HCT116 (cell line): Measurements from ENCODE around the gene B3GNT2. TPM values are rescaled to one million over a fixed set of nuclear protein-coding genes. Genes with fewer than 3 reads are reported as not detected.

Experiments used
- ATAC-seq: fragments of 200-7000 bp; cut with Tn5 transposase; 2 replicates; pipeline ENCODE4 v1.9.1; 2020; ENCODE audit warnings: mild to moderate bottlenecking, moderate library complexity
- BruUV-seq: library from RNA; stranded (reverse); fragments of 400-500 nt; replicated peaks from 2 replicates; lab custom pipeline; 2021; lab: Mats Ljungman, UMichigan
- CTCF ChIA-PET: fragments of 300-600 bp; sonication (Branson Sonifier 250); formaldehyde crosslinking; loops from one replicate; lab custom pipeline; 2021; ENCODE audit warnings: antibody characterized with exemption; lab: Charles Lee
- POLR2A ChIA-PET: fragments of 300-600, 350-600 bp; sonication (Branson Sonifier 250); formaldehyde crosslinking; loops from one replicate; lab custom pipeline; 2021; ENCODE audit warnings: antibody characterized with exemption; lab: Charles Lee
- RAD21 ChIA-PET, 2 experiments: fragments of 300-600 bp; sonication (Branson Sonifier 250); formaldehyde crosslinking; loops; one replicate each; lab custom pipeline; 2023; ENCODE audit warnings: low total read pairs in 2 of 2; ENCODE audit not compliant: uncharacterized antibody in 2 of 2, unreplicated experiment in 2 of 2, low non-redundant PET in 1 of 2; lab: Charles Lee
- DNase-seq: peaks from one replicate; pipeline ENCODE4 v3.0.0-alpha.2; 2010; ENCODE audit warnings: low read depth, low spot score
- H2AFZ ChIP-seq: fragments of 200-600 bp; shearing (Covaris generic), sonication (generic); 2 replicates; pipeline ENCODE4 v1.6.1; 2017; ENCODE audit warnings: low read depth, mixed run types, mixed read lengths, antibody characterized with exemption, low read length; ENCODE audit not compliant: poor library complexity, severe bottlenecking
- H3K27ac ChIP-seq: 2 replicates; pipeline ENCODE4 v1.5.1; 2012; ENCODE audit warnings: low read depth, low read length
- H3K27me3 ChIP-seq: fragments of 200-600 bp; sonication (generic); 2 replicates; pipeline ENCODE4 v1.6.1; 2016; ENCODE audit warnings: mixed run types, low read length, mixed read lengths; ENCODE audit not compliant: insufficient read depth
- H3K36me3 ChIP-seq, 2 experiments: fragments of 200-500 bp in 1 of 2; fragments of 200-600 bp in 1 of 2; sonication (Bioruptor generic) in 1 of 2; sonication (generic) in 1 of 2; 2 replicates each; pipeline versions ENCODE4 v1.5.1 to v1.6.1; 2014 to 2016; ENCODE audit warnings: low read length in 2 of 2, inconsistent platforms in 1 of 2, mixed read lengths in 1 of 2, mixed run types in 1 of 2; ENCODE audit not compliant: insufficient read depth in 2 of 2, control insufficient read depth in 1 of 2
- H3K4me1 ChIP-seq, 2 experiments: fragments of 200-600 bp in 1 of 2; sonication (generic) in 1 of 2; 2 replicates each; pipeline versions ENCODE4 v1.5.1 to v1.6.1; 2012 to 2017; ENCODE audit warnings: low read length in 2 of 2, inconsistent platforms in 1 of 2, mild to moderate bottlenecking in 1 of 2, mixed read lengths in 1 of 2, mixed run types in 1 of 2, moderate library complexity in 1 of 2; ENCODE audit not compliant: insufficient read depth in 2 of 2, control insufficient read depth in 1 of 2
- H3K4me2 ChIP-seq: fragments of 200-600 bp; sonication (generic); 2 replicates; pipeline ENCODE4 v1.6.1; 2017; ENCODE audit warnings: mixed run types, low read length, mixed read lengths
- H3K4me3 ChIP-seq, 2 experiments: fragments of 200-600 bp in 1 of 2; sonication (generic) in 1 of 2; replicated peaks in 1 of 2; 2 replicates each; pipeline ENCODE4 v1.5.1; 2011 to 2016; ENCODE audit warnings: low read length in 2 of 2, control low read depth in 1 of 2, low read depth in 1 of 2, mild to moderate bottlenecking in 1 of 2, mixed read lengths in 1 of 2, mixed run types in 1 of 2
- H3K79me2 ChIP-seq: fragments of 200-600 bp; sonication (generic); 2 replicates; pipeline ENCODE4 v1.6.1; 2017; ENCODE audit warnings: mild to moderate bottlenecking, mixed run types, low read length, moderate library complexity, mixed read lengths; ENCODE audit not compliant: insufficient read depth
- H3K9ac ChIP-seq: fragments of 200-600 bp; sonication (generic); 2 replicates; pipeline ENCODE4 v1.6.1; 2016; ENCODE audit warnings: low read length, mixed read lengths
- H3K9me2 ChIP-seq: fragments of 200-600 bp; sonication (generic), shearing (Covaris generic); 2 replicates; pipeline ENCODE4 v1.6.1; 2017; ENCODE audit warnings: mixed run types, mild to moderate bottlenecking, moderate library complexity; ENCODE audit not compliant: insufficient read depth
- H3K9me3 ChIP-seq, 2 experiments: fragments of 200-500 bp in 1 of 2; fragments of 200-600 bp in 1 of 2; sonication (Bioruptor generic) in 1 of 2; sonication (generic) in 1 of 2; 2 replicates each; pipeline ENCODE4 v1.6.1; 2014 to 2017; ENCODE audit warnings: low read length in 2 of 2, mixed read lengths in 2 of 2, inconsistent platforms in 1 of 2, low read depth in 1 of 2, mild to moderate bottlenecking in 1 of 2, mixed run types in 1 of 2, moderate library complexity in 1 of 2; ENCODE audit not compliant: control insufficient read depth in 1 of 2, insufficient read depth in 1 of 2
- H4K20me1 ChIP-seq: fragments of 200-600 bp; sonication (generic), shearing (Covaris generic); 2 replicates; pipeline ENCODE4 v1.6.1; 2017; ENCODE audit warnings: mixed run types, mild to moderate bottlenecking, moderate library complexity; ENCODE audit not compliant: insufficient read depth
- EZH2 ChIP-seq: fragments of 200-600 bp; sonication (generic); IDR thresholded peaks from 2 replicates; pipeline ENCODE4 v1.6.1; 2017; ENCODE audit warnings: antibody characterized with exemption, mixed run types
- FOSL1 ChIP-seq: IDR thresholded peaks from 2 replicates; pipeline ENCODE4 v1.6.1; 2012; ENCODE audit warnings: low read depth
- POLR2A ChIP-seq: IDR thresholded peaks from 2 replicates; pipeline ENCODE4 v1.7.0; 2011; ENCODE audit warnings: borderline replicate concordance; ENCODE audit not compliant: insufficient read depth, insufficient read length; ENCODE audit errors: extremely low read depth
- SRF ChIP-seq: IDR thresholded peaks from 2 replicates; pipeline ENCODE4 v1.6.1; 2012; ENCODE audit warnings: low read depth
- TCF7L2 ChIP-seq: IDR thresholded peaks from 2 replicates; pipeline ENCODE4 v1.7.0; 2011; ENCODE audit warnings: borderline replicate concordance, inconsistent platforms; ENCODE audit not compliant: insufficient read depth, insufficient read length; ENCODE audit errors: extremely low read depth
- YY1 ChIP-seq: IDR thresholded peaks from 2 replicates; pipeline ENCODE4 v1.6.1; 2011; ENCODE audit warnings: low read length, low read depth, moderate library complexity, mild to moderate bottlenecking; ENCODE audit not compliant: insufficient replicate concordance; ENCODE audit errors: extremely low read depth
- intact Hi-C: fragments of 100-400 bp; cut with micrococcal nuclease; formaldehyde crosslinking; loops from 2 replicates; pipeline ENCODE4 v1.10.0; 2022
- total RNA-seq: library from RNA; stranded (reverse); gene quantifications from one replicate; pipeline ENCODE4 v1.2.1, GENCODE V29; 2021; ENCODE audit not compliant: unreplicated experiment
- TF ChIP-seq, protein P1 (sequence below): IDR thresholded peaks from 2 replicates; pipeline ENCODE4 v1.6.1; 2012
- TF ChIP-seq, protein P2 (sequence below): IDR thresholded peaks from 2 replicates; pipeline ENCODE4 v1.6.1; 2012; ENCODE audit warnings: low read depth
- TF ChIP-seq, protein P3 (sequence below): IDR thresholded peaks from 2 replicates; pipeline ENCODE4 v1.6.1; 2011; ENCODE audit warnings: mild to moderate bottlenecking, low read length, moderate library complexity; ENCODE audit not compliant: insufficient replicate concordance; ENCODE audit errors: extremely low read depth

B3GNT2 gene
- total RNA-seq, 1 experiment from 2014 or later, result 21.5 TPM

DNA sequence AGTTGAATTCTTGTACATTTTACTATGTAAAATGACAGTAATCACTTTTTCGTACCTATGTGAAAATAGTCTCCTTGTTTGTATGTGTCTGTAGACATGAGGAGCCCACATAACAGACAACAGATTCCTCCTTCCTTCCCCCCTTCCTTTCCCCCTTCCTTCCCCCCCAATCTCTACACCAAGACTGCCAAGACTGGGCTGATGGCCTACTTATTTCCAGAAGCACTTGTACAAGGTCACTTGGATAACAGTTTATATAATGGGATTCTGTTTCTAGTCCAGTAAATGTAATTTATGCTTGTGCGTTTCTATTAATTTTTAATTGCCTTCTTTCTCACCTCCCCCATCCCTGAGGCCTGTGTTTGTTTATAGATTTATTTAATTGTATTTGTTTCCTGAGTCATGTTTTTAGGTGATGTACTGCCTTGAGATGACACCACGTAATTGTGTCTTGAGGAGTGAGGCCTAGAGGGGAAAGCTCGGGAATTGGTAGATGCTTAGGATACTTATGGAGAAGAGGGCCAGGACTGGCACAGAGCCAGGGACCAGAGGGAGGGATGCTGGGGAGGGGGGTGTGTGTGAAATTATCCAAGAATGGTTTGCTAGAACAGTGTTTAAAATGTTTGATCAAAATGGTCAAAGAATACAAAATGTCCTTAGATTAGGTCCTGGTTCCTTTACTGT, 12.3 kb downstream of the B3GNT2 start:
- CTCF ChIA-PET, result no interaction called here
- peaks cover 100% of the 10 kb centered on the region for H3K79me2 ChIP-seq
- 0 out of 2 replicates have a peak, but pooled peaks cover 6% of the 10 kb centered on the region for H4K20me1 ChIP-seq
- no TSS peak for BruUV-seq
- intact Hi-C loops, result no loop called here
- no peaks in the 10 kb centered on the region for H3K9me3 ChIP-seq
- H3K9me2 ChIP-seq, result no peaks in the 10 kb centered on the region
- no peak overlapping the region for H3K9ac ChIP-seq
- no peak for DNase-seq
- no peaks in the 10 kb centered on the region for H3K4me1 ChIP-seq
- no peak overlapping the region for H2AFZ ChIP-seq
- no peaks in the 10 kb centered on the region for H3K36me3 ChIP-seq
- TF ChIP-seq, protein P1, sequence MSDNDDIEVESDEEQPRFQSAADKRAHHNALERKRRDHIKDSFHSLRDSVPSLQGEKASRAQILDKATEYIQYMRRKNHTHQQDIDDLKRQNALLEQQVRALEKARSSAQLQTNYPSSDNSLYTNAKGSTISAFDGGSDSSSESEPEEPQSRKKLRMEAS, result no peak
- TF ChIP-seq, protein P2, sequence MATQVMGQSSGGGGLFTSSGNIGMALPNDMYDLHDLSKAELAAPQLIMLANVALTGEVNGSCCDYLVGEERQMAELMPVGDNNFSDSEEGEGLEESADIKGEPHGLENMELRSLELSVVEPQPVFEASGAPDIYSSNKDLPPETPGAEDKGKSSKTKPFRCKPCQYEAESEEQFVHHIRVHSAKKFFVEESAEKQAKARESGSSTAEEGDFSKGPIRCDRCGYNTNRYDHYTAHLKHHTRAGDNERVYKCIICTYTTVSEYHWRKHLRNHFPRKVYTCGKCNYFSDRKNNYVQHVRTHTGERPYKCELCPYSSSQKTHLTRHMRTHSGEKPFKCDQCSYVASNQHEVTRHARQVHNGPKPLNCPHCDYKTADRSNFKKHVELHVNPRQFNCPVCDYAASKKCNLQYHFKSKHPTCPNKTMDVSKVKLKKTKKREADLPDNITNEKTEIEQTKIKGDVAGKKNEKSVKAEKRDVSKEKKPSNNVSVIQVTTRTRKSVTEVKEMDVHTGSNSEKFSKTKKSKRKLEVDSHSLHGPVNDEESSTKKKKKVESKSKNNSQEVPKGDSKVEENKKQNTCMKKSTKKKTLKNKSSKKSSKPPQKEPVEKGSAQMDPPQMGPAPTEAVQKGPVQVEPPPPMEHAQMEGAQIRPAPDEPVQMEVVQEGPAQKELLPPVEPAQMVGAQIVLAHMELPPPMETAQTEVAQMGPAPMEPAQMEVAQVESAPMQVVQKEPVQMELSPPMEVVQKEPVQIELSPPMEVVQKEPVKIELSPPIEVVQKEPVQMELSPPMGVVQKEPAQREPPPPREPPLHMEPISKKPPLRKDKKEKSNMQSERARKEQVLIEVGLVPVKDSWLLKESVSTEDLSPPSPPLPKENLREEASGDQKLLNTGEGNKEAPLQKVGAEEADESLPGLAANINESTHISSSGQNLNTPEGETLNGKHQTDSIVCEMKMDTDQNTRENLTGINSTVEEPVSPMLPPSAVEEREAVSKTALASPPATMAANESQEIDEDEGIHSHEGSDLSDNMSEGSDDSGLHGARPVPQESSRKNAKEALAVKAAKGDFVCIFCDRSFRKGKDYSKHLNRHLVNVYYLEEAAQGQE, result no peak
- TF ChIP-seq TCF7L2 (no peak), YY1 (no peak), FOSL1 (no peak), EZH2 (no peak), SRF (no peak), POLR2A (no peak)
- TF ChIP-seq, protein P3, sequence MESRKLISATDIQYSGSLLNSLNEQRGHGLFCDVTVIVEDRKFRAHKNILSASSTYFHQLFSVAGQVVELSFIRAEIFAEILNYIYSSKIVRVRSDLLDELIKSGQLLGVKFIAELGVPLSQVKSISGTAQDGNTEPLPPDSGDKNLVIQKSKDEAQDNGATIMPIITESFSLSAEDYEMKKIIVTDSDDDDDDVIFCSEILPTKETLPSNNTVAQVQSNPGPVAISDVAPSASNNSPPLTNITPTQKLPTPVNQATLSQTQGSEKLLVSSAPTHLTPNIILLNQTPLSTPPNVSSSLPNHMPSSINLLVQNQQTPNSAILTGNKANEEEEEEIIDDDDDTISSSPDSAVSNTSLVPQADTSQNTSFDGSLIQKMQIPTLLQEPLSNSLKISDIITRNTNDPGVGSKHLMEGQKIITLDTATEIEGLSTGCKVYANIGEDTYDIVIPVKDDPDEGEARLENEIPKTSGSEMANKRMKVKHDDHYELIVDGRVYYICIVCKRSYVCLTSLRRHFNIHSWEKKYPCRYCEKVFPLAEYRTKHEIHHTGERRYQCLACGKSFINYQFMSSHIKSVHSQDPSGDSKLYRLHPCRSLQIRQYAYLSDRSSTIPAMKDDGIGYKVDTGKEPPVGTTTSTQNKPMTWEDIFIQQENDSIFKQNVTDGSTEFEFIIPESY, result no peak
- TF ChIP-seq, all 23 proteins: peak for 0
- Histone ChIP-seq H3K27ac (no peak overlapping the region), H3K27me3 (no peaks in the 10 kb centered on the region), H3K4me2 (no peak overlapping the region), H3K4me3 (no peak overlapping the region)
- ChIA-PET RAD21 (no interaction called here), POLR2A (no interaction called here)
- no peak for ATAC-seq
